Measurements from ENCODE around the gene MAP3K12. TPM values are rescaled to one million over a fixed set of nuclear protein-coding genes. Genes with fewer than 3 reads are reported as not detected.

Gene MAP3K12
- total RNA-seq, 1 donor from 2014 or later: 10.8 TPM

GRCh38 chr12:53508534-53509170, 9.4 kb upstream of the MAP3K12 start:
- DNase-seq (ENCODE audit: low spot score): peak; percentile 90

- no peak for DNase-seq (ENCODE audit: low spot score)
Measured at GRCh38 chr12:53507603-53507885, 8.3 kb upstream of the MAP3K12 start.

- no peak for DNase-seq (ENCODE audit: low spot score)
Measured at GRCh38 chr12:53506881-53507602, 7.8 kb upstream of the MAP3K12 start, which contains the start of gene NPFF. Gene NPFF, minus strand, starts transcription at chr12:53507484. Its CDS starts 10 bp downstream, at chr12:53507474.

- DNase-seq (ENCODE audit: low spot score): no peak
Measured at GRCh38 chr12:53506450-53506785, 7.2 kb upstream of the MAP3K12 start.

- no peak for DNase-seq (ENCODE audit: low spot score)
Measured at GRCh38 chr12:53505555-53506449, 6.5 kb upstream of the MAP3K12 start.

GRCh38 chr12:53505086-53505485, 5.8 kb upstream of the MAP3K12 start:
- no peak for DNase-seq (ENCODE audit: low spot score)

GRCh38 chr12:53504004-53504920, 5.0 kb upstream of the MAP3K12 start:
- no peak for DNase-seq (ENCODE audit: low spot score)

- no peak for DNase-seq (ENCODE audit: low spot score)
Measured at GRCh38 chr12:53502983-53503728, 3.9 kb upstream of the MAP3K12 start.

- no peak for DNase-seq (ENCODE audit: low spot score)
Measured at GRCh38 chr12:53502331-53502730, 3.1 kb upstream of the MAP3K12 start.

GRCh38 chr12:53501615-53502181, 2.4 kb upstream of the MAP3K12 start:
- DNase-seq (ENCODE audit: low spot score): no peak

GRCh38 chr12:53500776-53501614, 1.7 kb upstream of the MAP3K12 start, which contains the start of gene TARBP2:
Gene TARBP2, plus strand, starts transcription at chr12:53501283. Its CDS starts 126 bp downstream, at chr12:53501409.
- DNase-seq (ENCODE audit: low spot score): peak; percentile 100

- peak; percentile 82 for DNase-seq (ENCODE audit: low spot score)
Measured at GRCh38 chr12:53500142-53500775, 1.0 kb upstream of the MAP3K12 start.

- DNase-seq (ENCODE audit: low spot score): no peak
Measured at GRCh38 chr12:53498235-53498630, 1.0 kb downstream of the MAP3K12 start.

- DNase-seq (ENCODE audit: low spot score): no peak
Measured at GRCh38 chr12:53497461-53497860, 1.8 kb downstream of the MAP3K12 start.

GRCh38 chr12:53496752-53497032, 2.6 kb downstream of the MAP3K12 start:
- no peak for DNase-seq (ENCODE audit: low spot score)

GRCh38 chr12:53495903-53496751, 3.1 kb downstream of the MAP3K12 start:
- DNase-seq (ENCODE audit: low spot score): peak; percentile 98

- DNase-seq (ENCODE audit: low spot score): no peak
Measured at GRCh38 chr12:53493610-53494391, 5.5 kb downstream of the MAP3K12 start.
